Endothelial cell of umbilical vein (primary cell): Measurements from ENCODE around the gene CD93. TPM values are rescaled to one million over a fixed set of nuclear protein-coding genes. Genes with fewer than 3 reads are reported as not detected.

ENCODE experiments used
- BruUV-seq: library from RNA; stranded (reverse); fragments of 400-500 nt; replicated peaks from 2 replicates; lab custom pipeline; 2021; lab: Mats Ljungman, UMichigan
- CTCF ChIA-PET: fragments of 300-600, 350-600 bp; sonication (Branson Sonifier 250); formaldehyde crosslinking; loops from one replicate; lab custom pipeline; 2021; ENCODE audit warnings: antibody characterized with exemption, inconsistent platforms; lab: Charles Lee
- POLR2A ChIA-PET: fragments of 300-600, 350-600 bp; sonication (Branson Sonifier 250); formaldehyde crosslinking; loops from one replicate; lab custom pipeline; 2021; ENCODE audit warnings: antibody characterized with exemption, inconsistent platforms; lab: Charles Lee
- DNase-seq: peaks from one replicate; pipeline ENCODE4 v3.0.0-alpha.2; 2011; ENCODE audit warnings: low read depth, low spot score
- FAIRE-seq: peaks from 2 replicates; lab custom pipeline; 2011; peaks lifted over from hg19 to GRCh38; lab: Jason Lieb, UNC
- H2AFZ ChIP-seq: 2 replicates; pipeline ENCODE4 v1.6.0; 2012; ENCODE audit warnings: low read depth, low read length, control low read depth, inconsistent platforms
- H3K27ac ChIP-seq: 2 replicates; pipeline ENCODE4 v1.5.1; 2011; ENCODE audit warnings: low read depth, mild to moderate bottlenecking, control low read depth, low read length, moderate library complexity; ENCODE audit not compliant: insufficient read depth
- H3K27me3 ChIP-seq, 2 experiments: 2 replicates each; pipeline versions ENCODE4 v1.6.0 to v1.6.1; 2011; ENCODE audit warnings: low read length in 2 of 2, mixed read lengths in 1 of 2; ENCODE audit not compliant: control insufficient read depth in 2 of 2, insufficient read depth in 2 of 2
- H3K36me3 ChIP-seq, 2 experiments: 2 replicates in 1 of 2; 3 replicates in 1 of 2; pipeline ENCODE4 v1.5.1; 2011; ENCODE audit warnings: low read length in 2 of 2, mild to moderate bottlenecking in 1 of 2, moderate library complexity in 1 of 2; ENCODE audit not compliant: control insufficient read depth in 2 of 2, insufficient read depth in 2 of 2; ENCODE audit errors: extremely low read depth in 1 of 2
- H3K4me1 ChIP-seq: 3 replicates; pipeline ENCODE4 v1.5.1; 2011; ENCODE audit warnings: mild to moderate bottlenecking, low read length; ENCODE audit not compliant: control insufficient read depth, insufficient read depth; ENCODE audit errors: extremely low read depth
- H3K4me2 ChIP-seq: 2 replicates; pipeline ENCODE4 v1.6.1; 2011; ENCODE audit warnings: low read length, control low read depth, mixed read lengths; ENCODE audit not compliant: insufficient read depth
- H3K4me3 ChIP-seq, 3 experiments: fragments of 200-600 bp in 1 of 3; sonication (generic), shearing (Covaris generic) in 1 of 3; replicated peaks in 1 of 3; 2 replicates each; pipeline ENCODE4 v1.5.1; 2011 to 2016; ENCODE audit warnings: control low read depth in 3 of 3, low read length in 3 of 3, mild to moderate bottlenecking in 2 of 3, inconsistent platforms in 1 of 3, low read depth in 1 of 3, moderate library complexity in 1 of 3; ENCODE audit not compliant: insufficient read depth in 1 of 3
- H3K79me2 ChIP-seq: 2 replicates; pipeline ENCODE4 v1.6.0; 2012; ENCODE audit warnings: low read length, inconsistent platforms; ENCODE audit not compliant: control insufficient read depth, insufficient read depth
- H3K9ac ChIP-seq: replicated peaks from 2 replicates; pipeline ENCODE3; 2011; ENCODE audit warnings: low read length, control low read depth; ENCODE audit not compliant: insufficient read depth; ENCODE audit errors: extremely low read depth
- H3K9me1 ChIP-seq: replicated peaks from 3 replicates; pipeline ENCODE4 v1.6.0; 2011; ENCODE audit warnings: mild to moderate bottlenecking, low read length; ENCODE audit not compliant: control insufficient read depth, insufficient read depth; ENCODE audit errors: extremely low read depth
- H3K9me3 ChIP-seq: replicated peaks from 2 replicates; pipeline ENCODE4 v1.5.1; 2012; ENCODE audit warnings: low read length, inconsistent platforms; ENCODE audit not compliant: control insufficient read depth, insufficient read depth
- H4K20me1 ChIP-seq: replicated peaks from 2 replicates; pipeline ENCODE3; 2011; ENCODE audit warnings: mild to moderate bottlenecking, low read length; ENCODE audit not compliant: control insufficient read depth, insufficient read depth; ENCODE audit errors: extremely low read depth
- EZH2 ChIP-seq: IDR thresholded peaks from 2 replicates; pipeline ENCODE4 v1.6.1; 2012; ENCODE audit warnings: borderline replicate concordance, low read depth, mild to moderate bottlenecking, moderate library complexity, low read length, inconsistent platforms; ENCODE audit not compliant: severe bottlenecking
- FOS ChIP-seq: IDR thresholded peaks from 2 replicates; pipeline ENCODE4 v1.6.1; 2011; ENCODE audit warnings: mild to moderate bottlenecking, low read length, moderate library complexity, borderline replicate concordance; ENCODE audit not compliant: insufficient read depth
- GATA2 ChIP-seq: IDR thresholded peaks from 2 replicates; pipeline ENCODE4 v1.7.0; 2011; ENCODE audit warnings: low read depth, mild to moderate bottlenecking, moderate library complexity, mixed read lengths, low read length; ENCODE audit not compliant: insufficient read length, insufficient read depth
- JUN ChIP-seq: IDR thresholded peaks from 2 replicates; pipeline ENCODE4 v1.6.1; 2011; ENCODE audit warnings: borderline replicate concordance, low read depth; ENCODE audit not compliant: insufficient read length, insufficient read depth
- MAX ChIP-seq: IDR thresholded peaks from 2 replicates; pipeline ENCODE4 v1.6.1; 2011; ENCODE audit not compliant: insufficient read depth, insufficient read length
- MYC ChIP-seq: IDR thresholded peaks from one replicate; pipeline ENCODE4 v1.6.1; 2011; ENCODE audit warnings: mild to moderate bottlenecking, low read depth, low read length
- POLR2A ChIP-seq: IDR thresholded peaks from 2 replicates; pipeline ENCODE4 v1.6.1; 2012; ENCODE audit warnings: low read depth, mild to moderate bottlenecking, control low read depth, low read length
- POLR2AphosphoS5 ChIP-seq: IDR thresholded peaks from 2 replicates; pipeline ENCODE4 v1.6.1; 2012; ENCODE audit warnings: low read depth, mild to moderate bottlenecking, control low read depth, low read length, moderate library complexity; ENCODE audit not compliant: insufficient read depth
- dilution Hi-C: fragments of 300-500 bp; cut with MboI; formaldehyde crosslinking; loops from one replicate; pipeline ENCODE4 v1.15.0; 2019; ENCODE audit warnings: low sequenced_read_pairs; ENCODE audit not compliant: extremely low pct_ligation_motif_present
- intact Hi-C: fragments of 100-400 bp; cut with micrococcal nuclease; formaldehyde crosslinking; loops from one replicate; pipeline ENCODE4 v1.10.0; 2022
- polyA plus RNA-seq, 4 experiments: library from polyadenylated mRNA; depleted of rRNA in 3 of 4; stranded (reverse) in 3 of 4; unstranded in 1 of 4; fragments of >200 nt; gene quantifications; 2 replicates each; pipeline versions ENCODE4 v1.2.1 to v1.2.3, GENCODE V29; 2011 to 2012; ENCODE audit warnings: missing spikeins in 1 of 4
- total RNA-seq: library from RNA; stranded (reverse); gene quantifications from 2 replicates; pipeline ENCODE4 v1.2.3, GENCODE V29; 2021
- TF ChIP-seq, protein P1 (sequence below), 2 donors: IDR thresholded peaks; 1 replicate in 1 of 2; 2 replicates in 1 of 2; pipeline ENCODE4 v1.5.1; 2011; ENCODE audit warnings: low read length in 2 of 2, mild to moderate bottlenecking in 2 of 2, moderate library complexity in 2 of 2, control low read depth in 1 of 2, inconsistent platforms in 1 of 2, low read depth in 1 of 2; ENCODE audit not compliant: insufficient read depth in 1 of 2; ENCODE audit errors: extremely low read depth in 1 of 2

CD93 gene
- total and polyA plus RNA-seq, 2 donors (not counting 3 experiments of a cell fraction or from before 2014, with no cell fraction given): 180 to 413 TPM

DNA sequence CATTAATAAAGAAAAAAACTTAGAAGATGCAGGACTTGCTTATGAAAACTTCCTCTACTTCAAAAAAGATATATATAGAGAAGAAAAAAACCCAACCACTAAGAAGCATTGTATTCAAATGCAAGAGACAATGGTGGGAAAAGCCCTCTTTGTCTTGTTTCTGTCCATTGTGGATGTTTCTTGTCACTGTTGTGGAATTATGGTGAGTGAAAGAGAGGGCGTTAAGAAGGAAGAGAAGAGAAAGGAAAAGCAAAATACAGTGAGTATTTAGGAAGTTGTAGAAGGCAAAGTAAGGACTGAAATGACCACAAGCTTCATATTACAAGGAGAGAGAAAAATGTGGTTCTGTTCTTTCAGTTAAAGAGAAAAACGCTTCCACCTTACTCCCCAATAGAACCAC lies 22.5 kb downstream of the CD93 start:
- Histone ChIP-seq H3K27ac (no peak overlapping the region), H3K9ac (no peak overlapping the region), H3K4me2 (no peak overlapping the region), H3K36me3 (no peaks in the 10 kb centered on the region), H2AFZ (no peak overlapping the region), H3K79me2 (no peaks in the 10 kb centered on the region), H3K9me1 (no peaks in the 10 kb centered on the region), H3K4me1 (peaks cover 29% of the 10 kb centered on the region), H3K9me3 (no peaks in the 10 kb centered on the region), H3K4me3 (no peak overlapping the region), H3K27me3 (no peaks in the 10 kb centered on the region), H4K20me1 (no peaks in the 10 kb centered on the region)
- FAIRE-seq (peak; percentile 12), DNase-seq (peak; percentile 80)
- BruUV-seq: no TSS peak
- intact Hi-C loops: no loop called here
- TF ChIP-seq POLR2AphosphoS5 (no peak), MAX (no peak), GATA2 (no peak), EZH2 (no peak), JUN (no peak), MYC (no peak), FOS (no peak), POLR2A (no peak)
- TF ChIP-seq, protein P1, sequence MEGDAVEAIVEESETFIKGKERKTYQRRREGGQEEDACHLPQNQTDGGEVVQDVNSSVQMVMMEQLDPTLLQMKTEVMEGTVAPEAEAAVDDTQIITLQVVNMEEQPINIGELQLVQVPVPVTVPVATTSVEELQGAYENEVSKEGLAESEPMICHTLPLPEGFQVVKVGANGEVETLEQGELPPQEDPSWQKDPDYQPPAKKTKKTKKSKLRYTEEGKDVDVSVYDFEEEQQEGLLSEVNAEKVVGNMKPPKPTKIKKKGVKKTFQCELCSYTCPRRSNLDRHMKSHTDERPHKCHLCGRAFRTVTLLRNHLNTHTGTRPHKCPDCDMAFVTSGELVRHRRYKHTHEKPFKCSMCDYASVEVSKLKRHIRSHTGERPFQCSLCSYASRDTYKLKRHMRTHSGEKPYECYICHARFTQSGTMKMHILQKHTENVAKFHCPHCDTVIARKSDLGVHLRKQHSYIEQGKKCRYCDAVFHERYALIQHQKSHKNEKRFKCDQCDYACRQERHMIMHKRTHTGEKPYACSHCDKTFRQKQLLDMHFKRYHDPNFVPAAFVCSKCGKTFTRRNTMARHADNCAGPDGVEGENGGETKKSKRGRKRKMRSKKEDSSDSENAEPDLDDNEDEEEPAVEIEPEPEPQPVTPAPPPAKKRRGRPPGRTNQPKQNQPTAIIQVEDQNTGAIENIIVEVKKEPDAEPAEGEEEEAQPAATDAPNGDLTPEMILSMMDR (IDR thresholded peaks at IDR 0.05; ENCODE audit: extremely low read depth in 1 of 2, insufficient read depth in 1 of 2, low read depth in 1 of 2, low read length in 2 of 2): no peak
- POLR2A ChIA-PET: no interaction called here
- CTCF ChIA-PET: interaction anchor here (0.6 to 4.8 kb wide), 7 partner anchors 13 to 277 kb away, joined by 3 to 22 read pairs (median 5); no protein-coding TSS in a partner anchor
- dilution Hi-C loops: no loop called here
